CD4-positive, alpha-beta T cell (primary cell): ENCODE data around the gene OGDH. TPM values are rescaled to one million over a fixed set of nuclear protein-coding genes. Genes with fewer than 3 reads are reported as not detected.

Source experiments
- ATAC-seq: fragments of 200-7000 bp; cut with Tn5 transposase; one replicate; pipeline ENCODE4 v1.10.0; 2022; ENCODE audit warnings: mild to moderate bottlenecking; ENCODE audit not compliant: poor library complexity
- CTCF ChIA-PET: fragments of 350-600 bp; sonication (Branson Sonifier 250); formaldehyde crosslinking; loops from one replicate; lab custom pipeline; 2021; ENCODE audit warnings: antibody characterized with exemption, inconsistent platforms; lab: Charles Lee
- POLR2A ChIA-PET: fragments of 350-600 bp; sonication (Branson Sonifier 250); formaldehyde crosslinking; loops from one replicate; lab custom pipeline; 2021; ENCODE audit warnings: antibody characterized with exemption, inconsistent platforms; lab: Charles Lee
- DNase-seq, 14 experiments: peaks; one replicate each; pipeline ENCODE4 v3.0.0-alpha.2; 2013 to 2020; ENCODE audit warnings: mixed read lengths in 2 of 14
- H3K27ac ChIP-seq, 2 donors: one replicate each; pipeline versions ENCODE4 v1.5.1 to v1.7.0; 2013; ENCODE audit warnings: low read length in 2 of 2, low read depth in 1 of 2, mild to moderate bottlenecking in 1 of 2
- H3K27me3 ChIP-seq, 2 experiments: 1 replicate in 1 of 2; 2 replicates in 1 of 2; pipeline versions ENCODE4 v1.6.1 to v1.7.0; 2013; ENCODE audit warnings: low read length in 2 of 2, control low read depth in 1 of 2, mild to moderate bottlenecking in 1 of 2, moderate library complexity in 1 of 2; ENCODE audit not compliant: insufficient read depth in 2 of 2, control insufficient read depth in 1 of 2
- H3K36me3 ChIP-seq: one replicate; pipeline ENCODE4 v1.6.1; 2013; ENCODE audit warnings: low read length, control low read depth; ENCODE audit not compliant: insufficient read depth
- H3K4me1 ChIP-seq: one replicate; pipeline ENCODE4 v1.6.1; 2013; ENCODE audit warnings: low read length, control low read depth; ENCODE audit not compliant: insufficient read depth
- H3K4me3 ChIP-seq: one replicate; pipeline ENCODE4 v1.5.1; 2013; ENCODE audit warnings: mild to moderate bottlenecking, low read length, moderate library complexity
- H3K9me3 ChIP-seq, 2 experiments: 1 replicate in 1 of 2; 2 replicates in 1 of 2; pipeline versions ENCODE4 v1.6.1 to v1.7.0; 2013; ENCODE audit warnings: low read length in 2 of 2, mild to moderate bottlenecking in 2 of 2, control low read depth in 1 of 2, moderate library complexity in 1 of 2; ENCODE audit not compliant: control insufficient read depth in 1 of 2, insufficient read depth in 1 of 2
- H3K27ac Mint-ChIP-seq: one replicate; pipeline ENCODE4 v1.8.0; 2020; ENCODE audit warnings: mixed read lengths
- H3K27me3 Mint-ChIP-seq: one replicate; pipeline ENCODE4 v1.8.0; 2021; ENCODE audit warnings: mixed read lengths
- H3K36me3 Mint-ChIP-seq: one replicate; pipeline ENCODE4 v1.8.0; 2021; ENCODE audit warnings: low read depth, mixed read lengths
- H3K4me1 Mint-ChIP-seq: one replicate; pipeline ENCODE4 v1.8.0; 2021; ENCODE audit warnings: low read depth, mixed read lengths
- H3K4me3 Mint-ChIP-seq: one replicate; pipeline ENCODE4 v1.8.0; 2020; ENCODE audit warnings: mild to moderate bottlenecking, mixed read lengths
- H3K9me3 Mint-ChIP-seq: one replicate; pipeline ENCODE4 v1.8.0; 2020; ENCODE audit warnings: mixed read lengths
- CTCF ChIP-seq: fragments of 200-600 bp; IDR thresholded peaks from one replicate; pipeline ENCODE4 v1.8.0; 2022; ENCODE audit warnings: antibody characterized with exemption, mild to moderate bottlenecking
- intact Hi-C, 2 experiments: fragments of 100-400 bp; cut with DNase I in 1 of 2; cut with micrococcal nuclease in 1 of 2; formaldehyde crosslinking; loops; one replicate each; pipeline versions ENCODE4 v1.15.1 to v1.9.0; 2023 to 2025; cut with DNase I, micrococcal nuclease
- total RNA-seq, 174 experiments: library from RNA in 2 of 174; stranded (reverse) in 2 of 174; gene quantifications; one replicate each; pipeline ENCODE4 v1.2.3 and lab custom pipeline; 2021 to 2026

OGDH gene
- total RNA-seq, 2 experiments from 2014 or later: 39.8 to 43.8 TPM

GRCh38 chr7:44647981-44648714, 41.7 kb downstream of the OGDH start:
- POLR2A ChIA-PET: interaction anchor here (1.5 kb wide), 1 partner anchor 9 kb away, joined by 3 read pairs; no protein-coding TSS in a partner anchor
- intact Hi-C loops: no loop called here
- Histone ChIP-seq H3K4me1 (peaks cover 4% of the 10 kb centered on the region), H3K9me3 (no peaks in the 10 kb centered on the region), H3K27ac (no peak overlapping the region), H3K4me3 (no peak overlapping the region), H3K36me3 (peaks cover 68% of the 10 kb centered on the region), H3K27me3 (no peaks in the 10 kb centered on the region)
- no peak for DNase-seq
- H3K4me3 Mint-ChIP-seq: no peak overlapping the region
- peaks cover 63% of the 10 kb centered on the region for H3K36me3 Mint-ChIP-seq
- ATAC-seq: no peak
- H3K27ac Mint-ChIP-seq: no peak overlapping the region
- TF ChIP-seq CTCF: no peak
- peaks cover 7% of the 10 kb centered on the region for H3K4me1 Mint-ChIP-seq
- H3K27me3 Mint-ChIP-seq: no peaks in the 10 kb centered on the region
- H3K9me3 Mint-ChIP-seq: no peaks in the 10 kb centered on the region
- CTCF ChIA-PET: interaction anchor here (0.5 kb wide), 1 partner anchor 41 kb away, joined by 4 read pairs; no protein-coding TSS in a partner anchor

GRCh38 chr7:44650242-44650641, 43.8 kb downstream of the OGDH start:
- no peaks in the 10 kb centered on the region for H3K27me3 ChIP-seq
- peaks cover 64% of the 10 kb centered on the region for H3K36me3 Mint-ChIP-seq
- DNase-seq (no peak), ATAC-seq (no peak)
- no peaks in the 10 kb centered on the region for H3K4me1 Mint-ChIP-seq
- H3K27ac ChIP-seq: no peak overlapping the region
- POLR2A ChIA-PET: no interaction called here
- H3K4me3 ChIP-seq: no peak overlapping the region
- H3K9me3 ChIP-seq: no peaks in the 10 kb centered on the region
- peaks cover 81% of the 10 kb centered on the region for H3K36me3 ChIP-seq
- no peaks in the 10 kb centered on the region for H3K9me3 Mint-ChIP-seq
- no peak overlapping the region for H3K4me3 Mint-ChIP-seq
- peaks cover 4% of the 10 kb centered on the region for H3K4me1 ChIP-seq
- CTCF ChIA-PET: no interaction called here
- no peak for TF ChIP-seq CTCF
- no peak overlapping the region for H3K27ac Mint-ChIP-seq
- no peaks in the 10 kb centered on the region for H3K27me3 Mint-ChIP-seq
- intact Hi-C loops: no loop called here

- no peaks in the 10 kb centered on the region for H3K27me3 ChIP-seq
- intact Hi-C loops: no loop called here
- no peaks in the 10 kb centered on the region for H3K9me3 ChIP-seq
- Mint-ChIP-seq H3K4me1 (no peaks in the 10 kb centered on the region), H3K36me3 (peaks cover 66% of the 10 kb centered on the region), H3K4me3 (no peak overlapping the region), H3K27me3 (no peaks in the 10 kb centered on the region), H3K9me3 (no peaks in the 10 kb centered on the region), H3K27ac (no peak overlapping the region)
- H3K4me1 ChIP-seq: peaks cover 4% of the 10 kb centered on the region
- ATAC-seq (no peak), DNase-seq (no peak)
- ChIA-PET CTCF (no interaction called here), POLR2A (interaction anchor here (0.6 kb wide), 1 partner anchor 13 kb away, joined by 3 read pairs; no protein-coding TSS in a partner anchor)
- no peak overlapping the region for H3K4me3 ChIP-seq
- no peak for TF ChIP-seq CTCF
- peaks cover 80% of the 10 kb centered on the region for H3K36me3 ChIP-seq
- H3K27ac ChIP-seq: no peak overlapping the region
Observed at GRCh38 chr7:44650772-44651171, 44.3 kb downstream of the OGDH start.
